Measurements from ENCODE around the gene CDK1.

DNA sequence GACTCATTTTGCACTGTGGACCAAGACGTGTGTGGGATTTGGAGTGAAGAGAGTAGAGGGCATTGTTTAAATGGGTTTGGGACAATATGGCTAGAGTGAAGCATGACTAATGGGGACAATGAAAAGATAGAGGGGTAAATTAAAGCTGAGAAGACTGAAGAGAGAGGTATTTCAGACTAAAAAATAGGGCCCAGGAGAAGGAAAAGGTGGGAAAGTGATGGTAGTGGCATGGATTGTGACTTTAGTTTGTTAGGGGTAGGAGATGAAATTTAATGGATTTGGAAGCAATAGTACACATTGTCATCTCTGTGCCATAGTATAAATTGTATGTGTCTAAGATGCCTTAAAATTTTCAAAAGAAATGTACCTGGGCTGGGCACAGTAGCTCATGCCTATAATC is 18.2 kb downstream of the CDK1 start:
- TF ChIP-seq POLR2A (IDR thresholded peaks at IDR 0.05; ENCODE audit: low read depth): no peak
- TF ChIP-seq, protein P1, sequence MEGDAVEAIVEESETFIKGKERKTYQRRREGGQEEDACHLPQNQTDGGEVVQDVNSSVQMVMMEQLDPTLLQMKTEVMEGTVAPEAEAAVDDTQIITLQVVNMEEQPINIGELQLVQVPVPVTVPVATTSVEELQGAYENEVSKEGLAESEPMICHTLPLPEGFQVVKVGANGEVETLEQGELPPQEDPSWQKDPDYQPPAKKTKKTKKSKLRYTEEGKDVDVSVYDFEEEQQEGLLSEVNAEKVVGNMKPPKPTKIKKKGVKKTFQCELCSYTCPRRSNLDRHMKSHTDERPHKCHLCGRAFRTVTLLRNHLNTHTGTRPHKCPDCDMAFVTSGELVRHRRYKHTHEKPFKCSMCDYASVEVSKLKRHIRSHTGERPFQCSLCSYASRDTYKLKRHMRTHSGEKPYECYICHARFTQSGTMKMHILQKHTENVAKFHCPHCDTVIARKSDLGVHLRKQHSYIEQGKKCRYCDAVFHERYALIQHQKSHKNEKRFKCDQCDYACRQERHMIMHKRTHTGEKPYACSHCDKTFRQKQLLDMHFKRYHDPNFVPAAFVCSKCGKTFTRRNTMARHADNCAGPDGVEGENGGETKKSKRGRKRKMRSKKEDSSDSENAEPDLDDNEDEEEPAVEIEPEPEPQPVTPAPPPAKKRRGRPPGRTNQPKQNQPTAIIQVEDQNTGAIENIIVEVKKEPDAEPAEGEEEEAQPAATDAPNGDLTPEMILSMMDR (IDR thresholded peaks at IDR 0.05): no peak
- TF ChIP-seq EP300 (IDR thresholded peaks at IDR 0.05): no peak

Measured in esophagus muscularis mucosa (tissue), 4 donors.